SK-N-SH (cell line): ENCODE data around the gene SPA17. TPM values are rescaled to one million over a fixed set of nuclear protein-coding genes. Genes with fewer than 3 reads are reported as not detected.

Experiments
- CTCF ChIA-PET: fragments of 300-600, 350-600 bp; formaldehyde crosslinking; extraction: SDS; loops from one replicate; lab custom pipeline; 2021; lab: Yijun Ruan, JAX
- POLR2A ChIA-PET: fragments of 350-600 bp; sonication (Branson Sonifier 250); formaldehyde crosslinking; extraction: SDS; loops from one replicate; lab custom pipeline; 2020; ENCODE audit warnings: antibody characterized with exemption, inconsistent platforms; lab: Yijun Ruan, JAX
- DNase-seq: peaks from one replicate; pipeline ENCODE4 v3.0.0; 2012
- H2AFZ ChIP-seq: fragments of 200-600 bp; sonication (generic); 2 replicates; pipeline ENCODE4 v1.8.1; 2016; ENCODE audit warnings: antibody characterized with exemption, mild to moderate bottlenecking, low read depth
- H3F3A ChIP-seq: fragments of 200-600 bp; sonication (generic); replicated peaks from 2 replicates; pipeline ENCODE3; 2016; ENCODE audit warnings: antibody characterized with exemption, mild to moderate bottlenecking; ENCODE audit not compliant: insufficient read depth
- H3K27ac ChIP-seq, 2 experiments: fragments of 200-500 bp in 1 of 2; fragments of 200-600 bp in 1 of 2; sonication (Bioruptor generic) in 1 of 2; sonication (generic), shearing (Covaris generic) in 1 of 2; 2 replicates each; pipeline versions ENCODE4 v1.5.1 to v1.6.1; 2014 to 2016; ENCODE audit warnings: low read depth in 2 of 2, inconsistent platforms in 1 of 2, low read length in 1 of 2, mild to moderate bottlenecking in 1 of 2, mixed read lengths in 1 of 2
- H3K27me3 ChIP-seq: fragments of 200-600 bp; sonication (generic), shearing (Covaris generic); 2 replicates; pipeline ENCODE4 v1.6.1; 2016; ENCODE audit warnings: mixed run types; ENCODE audit not compliant: insufficient read depth
- H3K36me3 ChIP-seq, 2 experiments: fragments of 200-500 bp in 1 of 2; fragments of 200-600 bp in 1 of 2; sonication (Bioruptor generic) in 1 of 2; sonication (generic) in 1 of 2; replicated peaks in 1 of 2; 2 replicates each; pipeline versions ENCODE3 to v1.5.1; 2014 to 2016; ENCODE audit warnings: low read length in 1 of 2, mild to moderate bottlenecking in 1 of 2; ENCODE audit not compliant: insufficient read depth in 2 of 2, control insufficient read depth in 1 of 2
- H3K4me1 ChIP-seq, 2 experiments: fragments of 200-500 bp in 1 of 2; fragments of 200-600 bp in 1 of 2; sonication (Bioruptor generic) in 1 of 2; sonication (generic), shearing (Covaris generic) in 1 of 2; 2 replicates each; pipeline versions ENCODE4 v1.5.1 to v1.6.1; 2014 to 2016; ENCODE audit warnings: low read depth in 1 of 2, low read length in 1 of 2, mixed run types in 1 of 2; ENCODE audit not compliant: insufficient read depth in 2 of 2, control insufficient read depth in 1 of 2
- H3K4me2 ChIP-seq: fragments of 200-600 bp; sonication (generic), shearing (Covaris generic); 2 replicates; pipeline ENCODE4 v1.6.1; 2017; ENCODE audit warnings: mixed run types
- H3K4me3 ChIP-seq, 2 experiments: fragments of 200-500 bp in 1 of 2; fragments of 200-600 bp in 1 of 2; sonication (Bioruptor generic) in 1 of 2; sonication (generic), shearing (Covaris generic) in 1 of 2; 2 replicates each; pipeline versions ENCODE4 v1.5.1 to v1.8.1; 2014 to 2016; ENCODE audit warnings: low read depth in 2 of 2, inconsistent platforms in 1 of 2, low read length in 1 of 2, mild to moderate bottlenecking in 1 of 2, mixed read lengths in 1 of 2, moderate library complexity in 1 of 2
- H3K79me2 ChIP-seq: fragments of 200-600 bp; sonication (generic); 2 replicates; pipeline ENCODE4 v1.8.1; 2017; ENCODE audit warnings: mild to moderate bottlenecking; ENCODE audit not compliant: insufficient read depth
- H3K9ac ChIP-seq: fragments of 200-600 bp; sonication (generic); 2 replicates; pipeline ENCODE4 v1.6.1; 2017; ENCODE audit warnings: mixed run types
- H3K9me2 ChIP-seq: fragments of 200-600 bp; sonication (generic); 2 replicates; pipeline ENCODE4 v1.6.1; 2017; ENCODE audit warnings: mixed run types
- H3K9me3 ChIP-seq: fragments of 200-600 bp; sonication (generic); 2 replicates; pipeline ENCODE4 v1.6.1; 2017; ENCODE audit warnings: mixed run types, mild to moderate bottlenecking, moderate library complexity
- H4K20me1 ChIP-seq: fragments of 200-600 bp; sonication (generic); 2 replicates; pipeline ENCODE4 v1.6.1; 2017; ENCODE audit warnings: mild to moderate bottlenecking, mixed run types; ENCODE audit not compliant: insufficient read depth
- CTCF ChIP-seq: fragments of 200-600 bp; sonication (generic); IDR thresholded peaks from 2 replicates; pipeline ENCODE4 v1.6.1; 2017; ENCODE audit warnings: antibody characterized with exemption, mild to moderate bottlenecking, moderate library complexity
- ELF1 ChIP-seq: IDR thresholded peaks from 2 replicates; pipeline ENCODE4 v1.4.0; 2012
- FOSL2 ChIP-seq: IDR thresholded peaks from 2 replicates; pipeline ENCODE4 v1.4.0; 2012; ENCODE audit warnings: low read depth, mild to moderate bottlenecking, moderate library complexity, borderline replicate concordance
- FOXM1 ChIP-seq: IDR thresholded peaks from 2 replicates; pipeline ENCODE4 v1.4.0; 2012; ENCODE audit warnings: low read depth, mild to moderate bottlenecking
- GABPA ChIP-seq: IDR thresholded peaks from 2 replicates; pipeline ENCODE4 v1.4.0; 2012; ENCODE audit warnings: low read depth, mild to moderate bottlenecking
- GATA2 ChIP-seq: sonication (generic); formaldehyde crosslinking; IDR thresholded peaks from 2 replicates; pipeline ENCODE4 v1.5.0; 2020; ENCODE audit warnings: mild to moderate bottlenecking, missing genetic modification reagents
- MXI1 ChIP-seq: IDR thresholded peaks from 2 replicates; pipeline ENCODE4 v1.6.1; 2012; ENCODE audit warnings: mild to moderate bottlenecking, low read depth, low read length, improper control_type of control experiment
- NFIC ChIP-seq: IDR thresholded peaks from 2 replicates; pipeline ENCODE4 v1.4.0; 2012; ENCODE audit warnings: borderline replicate concordance
- PBX3 ChIP-seq: IDR thresholded peaks from 2 replicates; pipeline ENCODE4; 2012
- POLR2AphosphoS5 ChIP-seq: IDR thresholded peaks from 2 replicates; pipeline ENCODE4 v1.6.1; 2012; ENCODE audit warnings: low read depth, low read length
- RAD21 ChIP-seq: IDR thresholded peaks from 2 replicates; pipeline ENCODE4 v1.6.1; 2012; ENCODE audit warnings: mild to moderate bottlenecking, low read length
- RCOR1 ChIP-seq: fragments of 150-350 bp; IDR thresholded peaks from 2 replicates; pipeline ENCODE4 v1.6.1; 2017; ENCODE audit warnings: antibody characterized with exemption, low read length
- RXRA ChIP-seq: IDR thresholded peaks from 2 replicates; pipeline ENCODE4 v1.4.0; 2012; ENCODE audit warnings: low read depth, mild to moderate bottlenecking, borderline replicate concordance
- SMC3 ChIP-seq: IDR thresholded peaks from 2 replicates; pipeline ENCODE4 v1.6.1; 2012; ENCODE audit warnings: low read depth, low read length, improper control_type of control experiment
- TCF12 ChIP-seq: IDR thresholded peaks from 2 replicates; pipeline ENCODE4 v1.4.0; 2012
- TEAD4 ChIP-seq: IDR thresholded peaks from 2 replicates; pipeline ENCODE4 v1.4.0; 2012; ENCODE audit warnings: mild to moderate bottlenecking, borderline replicate concordance; ENCODE audit not compliant: insufficient read depth
- USF1 ChIP-seq: IDR thresholded peaks from 2 replicates; pipeline ENCODE4 v1.4.0; 2012; ENCODE audit warnings: low read depth, borderline replicate concordance
- ZBTB33 ChIP-seq: IDR thresholded peaks from 2 replicates; pipeline ENCODE4 v1.4.0; 2012; ENCODE audit warnings: low read depth, borderline replicate concordance
- WGBS: methylation state at CpG from one replicate; pipeline ENCODE4 v1.1.6; 2017; ENCODE audit warnings: low lambda C conversion rate; 5-methylcytosine and 5-hydroxymethylcytosine counted together
- polyA plus RNA-seq, 3 experiments: library from polyadenylated mRNA; depleted of rRNA; stranded (reverse); fragments of >200 nt; gene quantifications; 2 replicates each; pipeline ENCODE4 v1.2.3, GENCODE V29; 2012

Gene SPA17
- polyA plus RNA-seq, 1 of the 3 experiments (the other 2 are of a cell fraction) = 7.7 TPM

GRCh38 chr11:124662106-124662505 is 11.6 kb upstream of the SPA17 start:
- H3K9me3 ChIP-seq = no peaks in the 10 kb centered on the region
- no peak for DNase-seq
- H3K9me2 ChIP-seq = no peaks in the 10 kb centered on the region
- H3F3A ChIP-seq = no peaks in the 10 kb centered on the region
- no peaks in the 10 kb centered on the region for H4K20me1 ChIP-seq
- WGBS = 80% methylated on average over 4 of the region's 4 CpGs
- H3K4me2 ChIP-seq = no peak overlapping the region
- no peak overlapping the region for H3K4me3 ChIP-seq
- H3K4me1 ChIP-seq = peaks cover 0 to 5% of the 10 kb centered on the region in 2 experiments; a peak in 2 of 4 replicates
- H2AFZ ChIP-seq = no peak overlapping the region
- no peak overlapping the region for H3K27ac ChIP-seq
- no peaks in the 10 kb centered on the region for H3K79me2 ChIP-seq
- CTCF ChIA-PET = interaction anchor here (1.1 to 4.9 kb wide), 9 partner anchors 9 to 214 kb away, joined by 3 to 26 read pairs (median 9); partner anchors contain the start of gene ROBO3
- H3K36me3 ChIP-seq = peaks cover 5 to 6% of the 10 kb centered on the region in 2 experiments
- no peak for TF ChIP-seq SMC3
- no peak for TF ChIP-seq RXRA
- TF ChIP-seq ELF1 = no peak
- no peak for TF ChIP-seq NFIC
- no peak for TF ChIP-seq MXI1
- TF ChIP-seq FOSL2 = no peak
- TF ChIP-seq PBX3 = no peak
- no peak for TF ChIP-seq FOXM1
- no peak for TF ChIP-seq RCOR1
- no peak for TF ChIP-seq RAD21
- TF ChIP-seq USF1 = no peak
- no peak for TF ChIP-seq POLR2AphosphoS5
- TF ChIP-seq ZBTB33 = no peak
- no peak for TF ChIP-seq CTCF
- no peak for TF ChIP-seq TEAD4
- TF ChIP-seq GATA2 (CRISPR knock-in tag) = no peak
- TF ChIP-seq TCF12 = no peak
- TF ChIP-seq GABPA = no peak
- H3K27me3 ChIP-seq = no peaks in the 10 kb centered on the region
- POLR2A ChIA-PET = no interaction called here
- H3K9ac ChIP-seq = no peak overlapping the region
